H1 (cell line): ENCODE measurements around the gene MTARC2. TPM values are rescaled to one million over a fixed set of nuclear protein-coding genes. Genes with fewer than 3 reads are reported as not detected.
A peak's percentile ranks its signal among the peaks of the same experiment; 100 is the strongest.

Experiments
- ASH2L ChIP-seq: fragments of 200-600, 300-600 bp; sonication (generic); IDR thresholded peaks from one replicate; pipeline ENCODE4 v1.7.1; 2017; ENCODE audit warnings: low read length
- CHD2 ChIP-seq: IDR thresholded peaks from 2 replicates; pipeline ENCODE4 v1.6.1; 2012; ENCODE audit warnings: low read length, improper control_type of control experiment
- CREB1 ChIP-seq: IDR thresholded peaks from 2 replicates; pipeline ENCODE4 v1.6.1; 2012; ENCODE audit warnings: inconsistent platforms
- CTBP2 ChIP-seq: IDR thresholded peaks from 2 replicates; pipeline ENCODE4 v1.7.0; 2011; ENCODE audit warnings: borderline replicate concordance, mild to moderate bottlenecking, moderate library complexity, mixed read lengths, low read length; ENCODE audit not compliant: insufficient read depth, insufficient read length
- E2F6 ChIP-seq: IDR thresholded peaks from 2 replicates; pipeline ENCODE4 v1.6.1; 2012; ENCODE audit warnings: inconsistent platforms
- JUND ChIP-seq: IDR thresholded peaks from 2 replicates; pipeline ENCODE4 v1.6.1; 2011; ENCODE audit warnings: mild to moderate bottlenecking, improper control_type of control experiment, low read length
- KDM5A ChIP-seq: fragments of 200-600 bp; IDR thresholded peaks from 2 replicates; pipeline ENCODE4 v1.7.1; 2012; ENCODE audit warnings: mild to moderate bottlenecking, low read length, inconsistent platforms, mixed read lengths
- RBBP5 ChIP-seq: IDR thresholded peaks from 2 replicates; pipeline ENCODE4 v1.7.1; 2012; ENCODE audit warnings: low read depth, mild to moderate bottlenecking, inconsistent platforms, low read length, moderate library complexity, borderline replicate concordance
- RNF2 ChIP-seq: fragments of 200-900, 300-1000 bp; sonication (generic); IDR thresholded peaks from 2 replicates; pipeline ENCODE4 v1.7.1; 2016; ENCODE audit warnings: borderline replicate concordance, low read depth, mild to moderate bottlenecking, antibody characterized with exemption, low read length; ENCODE audit not compliant: poor library complexity, severe bottlenecking; ENCODE audit errors: missing control alignments
- SRF ChIP-seq: IDR thresholded peaks from 2 replicates; pipeline ENCODE4 v1.6.1; 2011; ENCODE audit warnings: mild to moderate bottlenecking, low read depth, low read length, moderate library complexity
- USF2 ChIP-seq: IDR thresholded peaks from 2 replicates; pipeline ENCODE4 v1.6.1; 2011; ENCODE audit warnings: low read length, improper control_type of control experiment
- polyA plus RNA-seq, 7 experiments: library from polyadenylated mRNA; depleted of rRNA in 3 of 7; stranded (reverse) in 5 of 7; unstranded in 2 of 7; fragments of >200 nt in 5 of 7; fragments of 200-250 nt in 2 of 7; gene quantifications; 1 replicate in 5 of 7; 2 replicates in 1 of 7; 4 replicates in 1 of 7; pipeline versions ENCODE4 v1.2.1 to v1.2.3, GENCODE V29; 2011 to 2013; ENCODE audit warnings: missing spikeins in 2 of 7, mixed read lengths in 2 of 7
- total RNA-seq: library from RNA; stranded (reverse); fragmentation: NEBNext Ultra II Directional; extraction: Animal tissue kit (Norgen Biotek cat#: 25700); gene quantifications from 2 replicates; pipeline ENCODE4 v1.2.1, GENCODE V29; 2021

The MTARC2 gene
- total and polyA plus RNA-seq, 2 of the 8 experiments (the other 6 are each of a cell fraction or from before 2014, with no cell fraction given), result 7.2 to 7.9 TPM

- TF ChIP-seq JUND, result no peak
- 0 out of 2 replicates have a peak, but pooled peaks have one; percentile 87 for TF ChIP-seq RBBP5
- peak; percentile 31; the same call in 1 of the 2 replicates for TF ChIP-seq CREB1
- TF ChIP-seq RNF2, result no peak
- no peak for TF ChIP-seq KDM5A
- TF ChIP-seq SRF, result no peak
- peak; percentile 95 for TF ChIP-seq ASH2L
- no peak for TF ChIP-seq CHD2
- no peak for TF ChIP-seq CTBP2
- peak; percentile 21; the same call in 1 of the 2 replicates for TF ChIP-seq E2F6
- TF ChIP-seq USF2, result no peak
These were observed at the start of gene MTARC2 (continued) for GRCh38 chr1:220748089-220748934.
